IPS DF 4.7 (cell line): Measurements from ENCODE around the gene ANKRD55.
A peak's percentile ranks its signal among the peaks of the same experiment; 100 is the strongest.
"Not testable (repeated sequence)": the region's sequence is repeated elsewhere in the genome, so short reads cannot be mapped to it uniquely, and the experiment has no call there.

Experiments used
- DNase-seq: peaks from one replicate; pipeline ENCODE4 v3.0.0-alpha.2; 2013; ENCODE audit warnings: low spot score; ENCODE audit errors: extremely low read depth

The ANKRD55 gene

DNA sequence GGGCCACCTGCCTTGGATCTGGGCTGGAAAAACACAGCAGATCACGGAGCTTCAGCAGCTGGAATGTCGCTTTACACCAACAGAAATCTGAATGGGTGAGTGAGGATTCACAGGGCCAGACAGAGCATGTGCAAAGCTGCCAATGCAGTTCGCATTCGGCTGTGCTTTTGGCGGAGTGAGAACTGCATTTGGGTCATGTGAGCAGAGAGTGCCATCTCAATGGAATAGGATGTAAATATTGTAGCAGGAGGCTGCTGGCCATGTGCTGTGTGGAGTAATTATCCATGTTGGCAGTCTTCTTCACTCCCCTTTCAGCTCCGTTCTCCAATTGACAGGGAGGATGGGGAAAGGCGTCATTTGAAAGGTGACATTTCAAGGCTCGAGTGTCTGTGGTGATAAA lies at the start of gene ANKRD55:
ANKRD55 (minus strand) TSS at position 101 of the 400 bp plus-strand sequence. CDS start 417 bp downstream, outside the sequence.
- DNase-seq, result no peak

DNA sequence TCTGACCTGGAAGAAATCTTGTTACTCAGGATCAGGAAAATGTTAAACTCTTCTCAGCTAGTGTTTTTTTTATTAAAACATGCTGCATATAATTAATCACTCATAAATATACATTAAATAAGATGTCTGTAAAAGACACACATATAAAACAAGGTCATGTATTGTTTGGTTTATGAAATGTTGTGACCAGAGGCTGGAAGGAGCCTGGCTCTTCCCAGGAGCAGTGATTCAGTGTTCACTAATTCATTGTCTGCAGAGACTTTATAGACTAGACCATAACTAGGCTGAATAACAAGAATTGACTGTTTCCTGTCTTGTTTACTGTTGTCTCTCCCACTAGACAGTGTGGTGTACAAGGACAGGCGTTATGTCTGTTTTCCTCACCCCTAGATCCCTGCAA lies 49.1 kb upstream of the ANKRD55 start:
- DNase-seq, result no peak

DNA sequence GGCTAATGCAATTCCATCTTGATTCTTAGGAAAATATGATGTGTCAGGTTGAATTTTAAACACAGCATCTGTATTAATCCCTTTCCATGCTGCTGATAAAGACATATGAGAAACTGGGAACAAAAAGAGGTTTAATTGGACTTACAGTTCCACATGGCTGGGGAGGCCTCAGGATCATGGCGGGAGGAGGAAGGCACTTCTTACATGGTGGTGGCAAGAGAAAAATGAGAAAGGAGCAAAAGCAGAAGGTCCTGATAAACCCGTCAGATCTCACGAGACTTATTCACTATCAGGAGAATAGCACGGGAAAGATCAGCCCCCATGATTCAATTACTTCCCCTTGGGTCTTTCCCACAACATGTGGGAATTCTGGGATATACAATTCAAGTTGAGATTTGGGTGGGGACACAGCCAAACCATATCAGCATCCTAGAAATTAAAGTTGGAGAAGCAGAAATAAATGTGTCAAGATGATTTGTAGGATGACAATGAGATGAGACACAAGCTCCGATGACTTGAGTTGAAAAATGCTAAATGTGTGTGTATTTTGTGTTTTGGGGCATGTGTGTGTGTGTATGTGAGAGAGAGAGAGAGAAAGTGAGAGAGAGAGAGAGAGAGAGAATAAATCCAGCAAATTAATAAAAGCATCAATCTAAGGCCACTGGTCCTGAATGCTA lies 48.5 kb upstream of the ANKRD55 start:
- DNase-seq, result no peak

DNA sequence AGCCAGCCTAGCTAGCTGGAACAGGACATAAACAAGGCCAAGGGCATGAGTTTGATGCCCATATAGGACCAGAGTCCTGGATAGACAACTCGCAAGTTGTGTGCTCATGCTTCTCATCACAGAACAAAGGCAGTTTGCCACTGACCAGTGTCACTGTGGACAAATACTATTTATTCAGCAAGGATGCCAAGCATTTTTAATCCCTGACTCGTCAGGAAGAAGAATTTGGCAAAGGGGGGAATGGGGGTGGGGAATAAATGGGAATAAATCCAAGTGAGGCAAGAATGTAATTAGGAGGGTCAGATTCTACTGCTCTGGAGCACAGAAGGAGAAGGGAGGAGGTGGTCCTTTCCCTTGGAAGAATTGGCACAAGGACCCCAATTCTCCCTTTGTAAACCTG lies 46.8 kb upstream of the ANKRD55 start:
- DNase-seq, result no peak

DNA sequence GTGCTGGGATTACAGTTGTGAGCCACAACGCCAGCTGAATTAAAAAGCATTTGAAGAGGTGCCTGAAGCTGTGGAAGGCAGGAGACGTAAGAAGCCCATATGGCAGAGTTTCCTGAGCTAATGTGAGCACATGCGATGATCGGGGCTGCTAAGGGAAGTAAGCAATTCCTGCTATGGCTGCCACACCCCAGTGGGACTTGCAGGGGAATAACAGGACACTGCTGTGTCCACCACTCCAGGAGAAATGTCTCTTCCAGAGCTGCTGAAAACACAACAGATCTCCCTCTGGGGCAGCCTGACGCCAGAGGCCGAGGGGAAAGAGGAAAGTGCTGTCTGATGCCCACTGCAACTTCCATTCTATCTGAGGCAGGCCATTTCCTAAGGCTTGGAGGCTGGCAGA lies 46.2 kb upstream of the ANKRD55 start:
- no peak for DNase-seq

DNA sequence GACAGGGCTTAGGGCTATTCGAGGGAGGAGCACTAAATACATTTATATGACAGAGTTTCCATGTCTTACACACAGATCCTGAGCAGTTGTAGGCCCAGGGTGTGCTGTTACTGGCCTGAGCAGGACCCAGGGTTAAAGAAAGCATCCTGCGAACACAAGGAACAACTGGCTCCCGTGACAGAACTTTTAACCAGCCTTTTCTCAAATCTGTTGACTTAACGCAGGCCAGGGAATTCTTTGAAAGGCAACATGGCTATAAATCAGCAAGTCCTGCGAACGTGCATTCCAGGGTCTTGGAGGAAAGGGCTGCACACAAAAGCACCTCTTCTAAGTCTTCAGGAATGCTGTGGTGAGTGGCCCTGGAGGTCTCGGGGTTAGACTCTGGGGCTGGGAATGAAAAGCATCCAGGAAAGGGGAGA lies 45.2 kb upstream of the ANKRD55 start:
- no peak for DNase-seq

DNA sequence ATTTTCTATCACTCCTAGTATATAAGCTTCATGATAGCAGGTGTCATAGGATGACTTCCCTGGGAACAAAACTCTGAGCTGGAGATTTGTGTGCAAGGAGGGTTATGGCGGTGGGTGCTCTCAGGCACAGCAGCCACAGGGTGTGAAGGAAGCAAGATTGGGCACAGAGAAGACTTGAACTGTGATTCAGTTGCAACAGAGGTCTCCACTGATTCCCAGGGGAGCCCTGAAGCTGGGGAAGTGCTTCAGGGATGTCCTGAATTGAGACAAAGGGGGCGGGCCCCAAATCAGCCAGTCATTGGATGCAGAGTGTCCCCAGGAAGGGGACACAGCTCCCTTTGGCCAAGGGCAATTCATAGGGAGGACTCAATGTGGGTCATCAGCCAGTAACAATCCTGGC lies 44.4 kb upstream of the ANKRD55 start:
- DNase-seq, result no peak

DNA sequence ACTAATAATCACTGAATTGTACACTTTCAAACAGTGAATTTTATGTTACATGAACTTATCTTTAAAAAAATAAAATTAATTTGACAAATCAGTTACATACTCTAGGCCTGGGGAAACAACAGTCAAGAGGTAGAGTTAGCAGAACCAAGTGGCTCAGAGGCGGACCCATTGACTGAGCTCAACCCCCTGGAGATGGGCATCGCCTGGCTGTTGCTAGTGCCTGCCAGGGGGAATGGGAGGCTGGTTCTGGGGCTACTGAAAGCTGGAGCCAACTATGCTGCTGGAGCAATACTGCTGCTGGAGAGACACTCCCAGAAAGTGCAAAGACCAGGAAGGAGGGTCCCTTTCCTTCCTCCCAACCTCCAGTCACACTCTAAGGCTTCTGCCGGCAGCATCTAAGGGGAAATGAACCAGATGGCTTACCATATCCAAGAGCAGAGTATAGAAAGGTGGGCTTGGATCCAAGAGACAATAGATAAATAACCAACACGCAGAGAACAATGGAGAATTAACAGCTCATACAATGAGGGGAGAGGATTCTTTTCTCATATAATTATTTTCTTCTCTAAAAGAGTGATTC lies 40.3 kb upstream of the ANKRD55 start:
- DNase-seq, result no peak

DNA sequence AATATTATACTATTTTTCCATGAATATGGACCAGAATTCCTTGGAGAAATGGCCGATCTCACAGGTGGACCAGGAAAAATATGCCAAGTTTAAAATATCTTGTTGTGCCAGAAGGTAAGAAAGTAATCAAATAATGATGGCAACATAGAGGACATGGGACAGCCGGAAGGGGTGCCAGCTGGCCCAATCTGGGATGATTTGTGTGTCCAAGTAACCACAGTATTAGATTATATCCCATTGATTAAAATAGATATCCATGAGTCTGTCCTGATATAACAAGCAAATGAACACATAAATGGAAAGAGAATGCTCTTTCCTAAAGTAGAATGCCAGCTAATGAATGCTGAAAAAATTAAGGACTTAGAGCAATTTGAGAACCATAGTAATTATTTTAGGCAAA lies 39.6 kb upstream of the ANKRD55 start:
- no peak for DNase-seq

DNA sequence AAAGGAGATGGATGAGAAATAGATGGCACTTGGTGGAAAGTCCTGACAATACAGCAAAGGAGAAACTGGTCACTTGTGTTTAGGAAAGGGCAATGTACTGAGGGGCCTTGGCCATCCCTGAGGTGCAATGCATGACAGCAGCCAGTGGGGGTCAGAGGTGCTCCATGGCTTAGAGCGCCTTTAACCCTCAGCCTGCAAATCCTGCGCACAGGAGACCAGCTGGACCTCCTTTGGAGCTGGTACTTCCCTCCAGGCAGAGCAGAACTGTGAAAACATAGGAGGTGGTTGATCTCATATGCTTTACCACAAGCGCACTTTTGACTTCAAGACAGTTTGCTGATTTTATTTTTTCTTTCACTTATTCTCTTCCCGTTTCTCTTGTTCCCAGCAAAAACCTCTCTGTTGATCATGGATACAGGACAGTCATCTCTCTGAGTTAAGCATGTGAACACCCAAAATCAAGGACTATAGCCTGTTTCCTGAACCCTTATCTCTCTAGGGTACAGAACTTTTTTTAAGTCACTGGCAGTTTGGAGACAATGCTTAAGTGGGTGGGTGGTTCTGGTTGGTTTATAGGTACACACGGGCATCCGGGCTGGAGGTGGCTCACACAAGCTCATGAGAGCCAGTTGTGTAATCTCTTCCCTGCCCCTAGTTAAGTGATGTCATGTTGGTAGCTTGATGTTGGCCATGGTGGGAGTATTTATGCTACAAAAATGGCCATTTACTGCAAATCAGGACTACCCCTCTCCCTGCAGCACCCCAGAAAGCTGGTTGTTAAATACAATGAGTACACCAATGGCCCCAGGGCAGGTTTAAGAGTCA lies 37.6 kb upstream of the ANKRD55 start:
- peak; percentile 56 for DNase-seq

DNA sequence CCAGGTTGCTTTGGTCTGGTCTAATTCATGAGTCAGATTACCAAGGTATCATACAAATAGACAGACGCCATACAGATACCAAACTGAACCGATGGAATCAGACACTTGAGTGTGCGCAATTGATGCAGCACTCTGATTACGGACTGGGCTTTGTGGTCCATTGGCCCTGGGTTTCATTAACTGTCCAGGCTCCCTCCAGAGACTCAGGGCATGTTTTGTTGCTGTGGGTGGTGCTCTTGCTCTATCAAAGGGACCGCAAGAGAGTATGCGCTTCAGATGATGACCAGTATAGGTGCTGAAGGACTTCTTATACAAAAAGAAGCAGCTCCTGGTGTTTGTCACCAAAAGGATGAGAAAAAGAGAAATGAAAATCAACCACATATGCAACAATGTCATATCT lies 36.9 kb upstream of the ANKRD55 start:
- DNase-seq, result no peak

DNA sequence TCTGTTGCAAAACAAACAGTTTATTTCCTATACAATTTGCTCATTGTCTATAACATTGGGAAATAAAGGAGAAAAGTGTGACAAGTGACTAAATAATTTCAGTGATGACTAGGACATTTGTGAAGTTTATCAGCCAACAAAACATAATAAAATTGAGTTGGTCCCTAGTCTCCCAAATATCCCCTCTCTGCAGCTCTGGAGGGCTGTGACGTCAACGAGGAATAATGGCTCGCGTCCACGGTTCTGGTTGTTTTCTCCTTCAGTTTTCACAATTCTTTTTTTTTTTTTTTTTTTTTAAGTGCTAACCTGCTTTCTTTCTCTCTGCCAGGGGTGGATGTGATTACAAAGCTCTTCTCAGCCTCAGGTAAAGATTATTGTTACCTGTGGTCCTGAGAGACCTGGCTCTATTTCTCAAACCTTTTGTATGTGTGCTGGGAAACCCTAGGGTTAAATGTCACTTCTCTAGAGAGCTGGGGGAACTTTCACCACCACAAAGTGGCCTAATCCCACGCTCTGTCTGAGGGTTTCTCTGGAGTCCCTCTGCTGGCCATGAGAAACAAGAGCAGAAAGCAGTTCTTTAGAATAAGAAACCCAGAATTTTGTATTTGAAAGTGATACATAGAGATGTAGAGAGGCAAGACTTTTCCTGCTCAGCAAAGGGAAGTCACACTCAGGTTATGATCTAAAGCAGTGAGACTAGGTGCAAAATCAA lies 36.2 kb upstream of the ANKRD55 start:
- DNase-seq, result no peak

DNA sequence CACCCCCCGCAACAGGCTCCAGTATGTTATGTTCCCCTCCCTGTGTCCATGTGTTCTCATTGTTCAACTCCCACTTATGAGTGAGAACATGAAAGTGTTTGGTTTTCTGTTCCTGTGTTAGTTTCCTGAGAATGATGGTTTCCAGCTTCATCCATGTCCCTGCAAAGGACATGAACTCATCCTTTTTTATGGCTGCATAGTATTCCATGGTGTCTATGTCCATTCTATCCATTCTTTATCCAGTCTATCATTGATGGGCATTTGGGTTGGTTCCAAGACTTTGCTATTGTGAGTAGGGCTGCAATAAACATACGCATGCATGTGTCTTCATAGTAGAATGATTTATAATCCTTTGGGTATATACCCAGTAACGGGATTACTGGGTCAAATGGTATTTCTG lies 35.6 kb upstream of the ANKRD55 start:
- DNase-seq, result not testable (repeated sequence)

DNA sequence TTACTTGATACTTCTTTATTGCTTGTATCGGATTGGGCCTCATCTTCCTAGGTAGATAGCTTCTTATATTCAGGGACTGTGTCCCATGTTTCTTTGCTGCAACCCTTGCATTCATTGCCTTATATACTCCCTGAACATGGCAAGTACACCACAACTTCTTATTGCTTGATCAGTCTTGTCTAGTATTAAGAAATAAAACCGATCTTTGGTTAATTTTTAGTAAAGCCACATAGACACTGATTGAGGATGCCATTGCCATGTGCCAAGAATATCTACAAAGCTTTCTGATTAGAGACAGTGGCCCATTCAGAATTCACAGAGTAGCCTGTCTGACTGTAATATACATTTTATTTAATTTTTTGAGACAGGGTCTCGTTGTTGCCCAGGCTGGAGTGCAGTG lies 34.7 kb upstream of the ANKRD55 start:
- DNase-seq, result no peak

DNA sequence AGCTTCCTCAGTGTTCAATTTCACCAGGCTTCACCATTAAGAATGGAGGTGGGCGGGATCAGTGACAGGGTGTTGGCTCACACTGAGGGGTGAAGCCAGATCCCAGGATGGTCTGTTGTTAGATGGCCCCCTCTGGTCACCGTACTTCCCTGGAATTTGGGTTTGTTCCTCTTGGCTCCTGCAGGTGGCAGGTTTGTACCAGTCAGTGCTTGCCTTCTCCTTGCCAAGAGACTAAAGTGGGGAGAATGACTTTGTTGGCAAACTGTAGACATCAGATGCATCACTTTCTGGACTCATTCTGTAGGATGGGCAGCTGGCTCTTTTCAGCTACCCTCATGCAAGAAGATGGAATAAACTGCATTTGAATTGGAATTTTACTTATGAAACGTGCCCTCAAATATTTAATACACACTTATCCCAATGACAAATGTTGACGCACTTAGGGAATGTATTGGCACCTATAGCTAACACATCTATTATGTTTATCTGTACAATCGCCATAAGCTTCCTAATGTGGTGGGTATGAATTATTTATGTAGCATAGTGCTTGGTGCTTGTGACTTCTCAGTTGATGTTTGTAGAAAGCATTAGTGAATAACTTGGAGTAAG lies 31.4 kb upstream of the ANKRD55 start:
- peak; percentile 66 for DNase-seq

DNA sequence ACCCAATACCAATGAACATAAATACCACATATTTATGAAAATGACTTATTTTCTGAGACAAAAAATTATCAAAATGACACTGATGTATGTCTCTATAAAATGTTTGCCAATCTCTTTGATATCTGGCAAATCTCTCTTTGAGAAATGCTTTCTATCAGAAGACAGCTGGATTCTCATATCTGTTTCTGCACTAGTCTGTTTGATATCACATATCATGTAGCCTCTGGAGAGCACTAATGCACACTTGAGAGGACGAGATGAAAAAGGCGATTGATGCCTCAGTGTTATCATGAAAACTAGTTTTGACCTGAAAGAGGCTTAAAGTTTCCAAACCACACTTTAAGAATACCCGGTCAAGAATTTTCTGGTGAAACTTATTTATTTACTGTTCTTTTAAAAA lies 29.1 kb upstream of the ANKRD55 start:
- no peak for DNase-seq

DNA sequence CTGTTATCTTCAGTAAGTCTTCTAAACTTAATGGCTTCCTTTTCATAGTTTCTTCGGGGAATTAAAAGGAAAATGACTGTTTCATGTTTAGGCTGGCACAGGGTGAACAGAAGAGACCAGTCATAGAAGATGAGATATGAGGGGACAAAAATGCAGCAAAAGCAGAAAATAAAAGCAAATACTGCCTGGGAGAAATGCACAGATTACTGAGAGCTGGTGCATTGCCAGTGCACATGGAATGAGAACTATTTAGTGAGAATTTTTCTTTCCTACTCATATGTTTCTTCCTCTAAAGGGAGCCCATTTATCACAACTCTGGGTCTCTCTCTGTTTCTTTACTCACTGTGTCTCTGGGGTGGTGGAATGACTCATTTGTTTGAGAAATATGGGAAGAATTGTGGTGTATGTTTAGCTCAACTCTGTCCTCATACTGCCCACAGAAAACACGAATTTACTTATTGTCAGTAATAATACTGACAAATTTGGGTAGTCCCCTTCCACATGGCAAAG lies 25.9 kb upstream of the ANKRD55 start:
- no peak for DNase-seq

DNA sequence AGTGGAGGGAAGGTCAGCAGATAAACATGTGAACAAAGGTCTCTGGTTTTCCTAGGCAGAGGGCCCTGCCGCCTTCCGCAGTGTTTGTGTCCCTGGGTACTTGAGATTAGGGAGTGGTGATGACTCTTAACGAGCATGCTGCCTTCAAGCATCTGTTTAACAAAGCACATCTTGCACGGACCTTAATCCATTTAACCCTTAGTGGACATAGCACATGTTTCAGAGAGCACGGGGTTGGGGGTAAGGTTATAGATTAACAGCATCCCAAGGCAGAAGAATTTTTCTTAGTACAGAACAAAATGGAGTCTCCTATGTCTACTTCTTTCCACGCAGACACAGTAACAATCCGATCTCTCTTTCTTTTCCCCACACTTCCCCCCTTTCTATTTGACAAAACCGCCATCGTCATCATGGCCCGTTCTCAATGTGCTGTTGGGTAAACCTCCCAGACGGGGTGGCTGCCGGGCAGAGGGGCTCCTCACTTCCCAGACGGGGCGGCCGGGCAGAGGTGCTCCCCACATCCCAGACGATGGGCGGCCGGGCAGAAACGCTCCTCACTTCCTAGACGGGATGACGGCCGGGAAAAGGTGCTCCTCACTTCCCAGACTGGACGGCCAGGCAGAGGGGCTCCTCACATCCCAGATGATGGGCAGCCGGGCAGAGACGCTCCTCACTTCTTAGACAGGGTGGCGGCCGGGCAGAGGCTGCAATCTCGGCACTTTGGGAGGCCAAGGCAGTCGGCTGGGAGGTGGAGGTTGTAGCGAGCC lies 24.8 kb upstream of the ANKRD55 start:
- DNase-seq, result not testable (repeated sequence)

DNA sequence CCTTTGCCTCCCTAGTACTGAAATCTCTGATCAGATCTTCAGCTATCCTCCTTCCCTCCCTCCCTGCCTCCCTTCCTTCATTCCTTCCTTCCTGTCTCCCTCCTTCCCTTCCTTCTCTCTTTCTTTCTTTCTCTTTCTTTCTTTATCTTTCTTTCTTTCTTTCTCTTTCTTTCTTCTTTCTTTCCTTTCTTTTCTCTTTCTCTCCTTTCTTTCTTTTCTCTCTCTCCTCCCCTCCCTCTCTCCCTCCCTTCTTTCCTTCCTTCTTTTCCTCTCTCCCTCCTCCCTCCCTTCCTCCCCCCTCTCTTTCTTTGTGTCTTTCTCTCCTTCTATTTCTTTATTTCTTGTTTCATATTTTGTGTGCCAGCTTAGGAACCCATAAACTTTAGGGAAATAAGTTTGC lies 23.9 kb upstream of the ANKRD55 start:
- DNase-seq, result no peak

DNA sequence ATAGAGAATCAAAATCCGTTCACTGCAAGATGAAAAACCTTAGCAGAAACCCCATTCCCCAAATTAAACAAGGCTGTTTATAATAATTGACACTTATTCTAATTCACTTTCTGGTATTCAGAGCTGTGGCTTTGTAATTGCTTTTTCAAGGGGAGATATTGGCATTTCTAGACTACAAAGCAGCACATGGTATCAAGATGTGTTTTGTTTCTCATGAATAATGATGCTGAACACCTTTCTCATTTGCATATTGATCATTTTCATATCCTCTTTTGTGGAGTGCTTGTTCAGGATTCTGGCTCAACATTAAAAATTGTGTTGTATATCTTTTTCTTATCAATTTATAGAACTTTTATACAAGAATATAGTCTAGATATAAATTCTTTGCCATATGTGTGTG lies 22.4 kb upstream of the ANKRD55 start:
- DNase-seq, result no peak

DNA sequence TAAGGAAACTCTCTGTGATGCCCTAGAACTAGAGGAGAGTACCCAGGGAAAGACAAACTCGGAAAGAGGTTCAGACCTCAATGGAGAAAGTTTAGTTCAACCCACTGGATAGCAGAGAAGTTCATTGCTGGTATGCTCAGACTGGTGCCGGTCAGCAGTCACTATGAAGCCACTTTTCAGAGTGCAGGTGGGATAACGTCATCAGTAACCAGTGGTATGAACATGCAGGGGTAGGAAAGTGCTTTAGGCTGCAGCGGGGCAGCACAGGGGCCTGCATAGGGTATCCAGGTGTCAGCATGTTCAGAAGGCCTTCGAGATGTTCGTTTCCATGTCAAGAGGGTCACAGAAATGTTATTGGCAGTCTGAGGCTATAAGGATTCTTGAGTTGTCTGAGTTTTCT lies 20.8 kb upstream of the ANKRD55 start:
- no peak for DNase-seq
